Nephron (organoid): ENCODE results near the gene LCLAT1.

Experiments used
- H3K27ac Mint-ChIP-seq, 3 experiments: 2 replicates each; pipeline ENCODE4 v1.8.0; 2020; ENCODE audit warnings: mixed read lengths in 3 of 3, mild to moderate bottlenecking in 2 of 3, moderate library complexity in 1 of 3
- H3K27me3 Mint-ChIP-seq: 2 replicates; pipeline ENCODE4 v1.8.0; 2021; ENCODE audit warnings: low read depth, mild to moderate bottlenecking, moderate library complexity, mixed read lengths
- H3K36me3 Mint-ChIP-seq: 2 replicates; pipeline ENCODE4 v1.8.0; 2020; ENCODE audit warnings: low read depth, mixed read lengths
- H3K4me1 Mint-ChIP-seq: 2 replicates; pipeline ENCODE4 v1.8.0; 2020; ENCODE audit warnings: mixed read lengths
- H3K4me3 Mint-ChIP-seq, 3 experiments: 2 replicates each; pipeline ENCODE4 v1.8.0; 2020; ENCODE audit warnings: mild to moderate bottlenecking in 3 of 3, mixed read lengths in 3 of 3, moderate library complexity in 2 of 3
- H3K9me3 Mint-ChIP-seq: 2 replicates; pipeline ENCODE4 v1.8.0; 2020; ENCODE audit warnings: mixed read lengths
- CTCF ChIP-seq, 3 experiments: fragments of 200-600 bp; sonication (generic); IDR thresholded peaks; one replicate each; pipeline ENCODE4 v1.5.0; 2021; ENCODE audit warnings: antibody characterized with exemption in 3 of 3; ENCODE audit not compliant: unreplicated experiment in 3 of 3

Gene LCLAT1

DNA sequence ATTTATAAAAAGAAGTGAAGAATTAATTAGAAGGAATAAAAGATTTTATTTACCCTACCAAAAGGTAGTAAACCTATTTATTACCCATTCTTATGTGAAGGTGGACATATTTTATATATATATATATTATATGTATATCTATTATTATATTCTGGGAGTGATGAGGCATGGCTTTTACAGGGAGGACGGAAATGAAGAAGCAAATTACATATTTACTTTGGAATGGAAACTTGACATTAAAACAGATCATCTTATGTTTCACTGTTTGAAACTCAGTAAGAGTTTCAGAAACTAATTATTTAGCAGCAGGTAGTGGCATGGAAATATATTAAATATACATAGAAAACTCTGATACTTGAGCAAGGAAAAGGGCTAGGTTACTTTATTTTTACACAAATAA is 143.4 kb downstream of the LCLAT1 start:
- Mint-ChIP-seq H3K36me3 (peaks cover 23% of the 10 kb centered on the region), H3K9me3 (no peaks in the 10 kb centered on the region), H3K27me3 (no peaks in the 10 kb centered on the region), H3K27ac (no peak overlapping the region), H3K4me1 (peaks cover 8% of the 10 kb centered on the region), H3K4me3 (no peak overlapping the region)
- no peak for TF ChIP-seq CTCF (IDR thresholded peaks at IDR 0.05; ENCODE audit: unreplicated experiment in 3 of 3)

DNA sequence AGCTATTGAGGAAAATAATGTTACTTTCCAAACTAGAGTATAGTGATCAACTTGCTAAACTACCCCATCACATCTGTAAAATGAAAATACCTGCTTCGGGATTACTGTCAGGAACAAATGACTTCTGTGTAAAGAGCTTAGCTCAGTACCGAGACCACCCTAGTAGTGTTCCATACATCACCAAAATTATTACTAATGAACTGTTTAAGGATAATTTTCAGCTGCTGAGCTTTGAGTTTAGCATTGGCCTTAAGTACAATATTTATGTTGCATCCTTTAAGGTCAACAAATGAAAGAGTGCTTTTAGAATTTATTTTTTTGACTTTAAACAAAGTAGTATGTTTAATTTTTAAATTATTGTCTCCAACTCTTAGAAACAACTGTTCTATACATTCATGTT is 144.1 kb downstream of the LCLAT1 start:
- Mint-ChIP-seq H3K36me3 (peaks cover 26% of the 10 kb centered on the region), H3K27me3 (no peaks in the 10 kb centered on the region), H3K4me1 (peaks cover 8% of the 10 kb centered on the region), H3K9me3 (peaks cover 4% of the 10 kb centered on the region), H3K4me3 (no peak overlapping the region), H3K27ac (no peak overlapping the region)
- TF ChIP-seq CTCF (IDR thresholded peaks at IDR 0.05; ENCODE audit: unreplicated experiment in 3 of 3): no peak

DNA sequence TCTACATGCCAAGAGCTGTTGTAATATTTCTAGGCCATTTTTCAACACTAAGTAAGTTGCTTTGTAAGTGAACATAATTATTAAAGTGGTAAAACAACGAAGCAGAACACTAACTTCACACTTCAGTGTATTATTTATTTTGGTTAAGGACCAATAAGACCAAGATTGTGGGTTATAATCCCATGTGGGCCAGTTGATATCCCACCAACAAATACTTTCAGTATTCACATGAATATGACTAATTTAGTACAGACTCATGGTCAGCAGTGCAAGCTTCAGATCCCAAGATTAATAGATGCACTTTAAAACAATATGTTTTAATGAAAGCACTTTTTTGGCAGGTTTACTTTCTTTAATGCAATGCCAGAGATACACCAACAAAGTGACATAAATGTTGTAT is 154.3 kb downstream of the LCLAT1 start:
- Mint-ChIP-seq H3K27ac (no peak overlapping the region), H3K4me3 (no peak overlapping the region), H3K4me1 (peaks cover 9% of the 10 kb centered on the region), H3K9me3 (peaks cover 41% of the 10 kb centered on the region), H3K27me3 (no peaks in the 10 kb centered on the region), H3K36me3 (peaks cover 44% of the 10 kb centered on the region)
- TF ChIP-seq CTCF (IDR thresholded peaks at IDR 0.05; ENCODE audit: unreplicated experiment in 3 of 3): no peak

- Mint-ChIP-seq H3K27ac (peak overlapping the region in 1 of 3 experiments; percentile 39), H3K4me3 (no peak overlapping the region), H3K4me1 (peaks cover 9% of the 10 kb centered on the region), H3K9me3 (peaks cover 14% of the 10 kb centered on the region), H3K27me3 (no peaks in the 10 kb centered on the region), H3K36me3 (peaks cover 32% of the 10 kb centered on the region)
- no peak for TF ChIP-seq CTCF (IDR thresholded peaks at IDR 0.05; ENCODE audit: unreplicated experiment in 3 of 3)
Measured at GRCh38 chr2:30605197-30605596, 158.2 kb downstream of the LCLAT1 start.

GRCh38 chr2:30608643-30609042 is 161.6 kb downstream of the LCLAT1 start:
- no peak overlapping the region for H3K27ac Mint-ChIP-seq
- H3K27me3 Mint-ChIP-seq: no peaks in the 10 kb centered on the region
- peaks cover 22% of the 10 kb centered on the region for H3K36me3 Mint-ChIP-seq
- no peak for TF ChIP-seq CTCF (IDR thresholded peaks at IDR 0.05; ENCODE audit: unreplicated experiment in 3 of 3)
- H3K4me3 Mint-ChIP-seq: no peak overlapping the region
- H3K4me1 Mint-ChIP-seq: peaks cover 27% of the 10 kb centered on the region
- H3K9me3 Mint-ChIP-seq: peaks cover 6% of the 10 kb centered on the region

- no peak for TF ChIP-seq CTCF (IDR thresholded peaks at IDR 0.05; ENCODE audit: unreplicated experiment in 3 of 3)
- Mint-ChIP-seq H3K9me3 (no peaks in the 10 kb centered on the region), H3K4me1 (peaks cover 21% of the 10 kb centered on the region), H3K27ac (peak overlapping the region; percentile 32 to 69 (median 67)), H3K36me3 (peaks cover 27% of the 10 kb centered on the region), H3K4me3 (no peak overlapping the region), H3K27me3 (no peaks in the 10 kb centered on the region)
Measured at GRCh38 chr2:30611583-30611982, 164.5 kb downstream of the LCLAT1 start.
